Brain microvascular endothelial cell (primary cell): ENCODE data around the gene KIAA1217.

ENCODE experiments used
- DNase-seq: peaks from one replicate; pipeline ENCODE4 v3.0.0-alpha.2; 2020
- H3K27ac ChIP-seq: fragments of 250-450 bp; sonication (Bioruptor Pico); 2 replicates; pipeline ENCODE4 v1.5.1; 2020; ENCODE audit warnings: mild to moderate bottlenecking, moderate library complexity
- H3K27me3 ChIP-seq: fragments of 250-450 bp; sonication (Bioruptor Pico); replicated peaks from 2 replicates; pipeline ENCODE4 v1.5.1; 2020; ENCODE audit warnings: mild to moderate bottlenecking
- H3K36me3 ChIP-seq: fragments of 250-450 bp; sonication (Bioruptor Pico); replicated peaks from 2 replicates; pipeline ENCODE4 v1.5.1; 2020; ENCODE audit warnings: mild to moderate bottlenecking
- H3K4me3 ChIP-seq: 2 replicates; pipeline ENCODE4 v1.5.1; 2011; ENCODE audit warnings: low read depth, mild to moderate bottlenecking, control low read depth, low read length, moderate library complexity
- in situ Hi-C: cut with HindIII; loops from 2 replicates; pipeline ENCODE4 v1.10.0; 2017; ENCODE audit warnings: low sequenced_read_pairs, low pct_ligation_motif_present
- TF ChIP-seq, protein P1 (sequence below): IDR thresholded peaks from 2 replicates; pipeline ENCODE4 v1.5.1; 2011; ENCODE audit warnings: low read depth, mild to moderate bottlenecking, moderate library complexity, low read length, control low read depth, inconsistent platforms; ENCODE audit errors: missing control alignments

KIAA1217 gene

DNA sequence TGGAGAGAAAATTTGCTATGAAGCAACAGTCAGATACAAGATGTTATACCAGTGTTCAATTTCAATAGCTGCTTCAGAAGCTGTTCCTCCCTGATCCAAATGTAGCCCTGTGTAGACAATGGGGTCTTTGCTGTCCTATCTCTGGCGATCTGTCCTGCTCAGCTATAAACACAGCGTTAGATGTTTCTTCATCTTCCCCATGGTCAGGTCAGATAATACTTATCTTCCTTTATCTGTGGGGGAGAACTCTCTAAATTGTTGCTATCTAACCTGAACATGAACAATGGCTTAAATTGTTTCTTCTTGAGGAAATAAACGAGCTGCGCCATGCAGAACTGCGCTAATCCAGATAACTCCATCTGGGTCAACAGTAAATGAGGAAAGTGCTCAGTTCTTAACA, 15.6 kb upstream of the KIAA1217 start:
- in situ Hi-C loops, result no loop called here
- Histone ChIP-seq H3K4me3 (no peak overlapping the region), H3K36me3 (no peaks in the 10 kb centered on the region), H3K27me3 (no peaks in the 10 kb centered on the region), H3K27ac (no peak overlapping the region)
- TF ChIP-seq, protein P1, sequence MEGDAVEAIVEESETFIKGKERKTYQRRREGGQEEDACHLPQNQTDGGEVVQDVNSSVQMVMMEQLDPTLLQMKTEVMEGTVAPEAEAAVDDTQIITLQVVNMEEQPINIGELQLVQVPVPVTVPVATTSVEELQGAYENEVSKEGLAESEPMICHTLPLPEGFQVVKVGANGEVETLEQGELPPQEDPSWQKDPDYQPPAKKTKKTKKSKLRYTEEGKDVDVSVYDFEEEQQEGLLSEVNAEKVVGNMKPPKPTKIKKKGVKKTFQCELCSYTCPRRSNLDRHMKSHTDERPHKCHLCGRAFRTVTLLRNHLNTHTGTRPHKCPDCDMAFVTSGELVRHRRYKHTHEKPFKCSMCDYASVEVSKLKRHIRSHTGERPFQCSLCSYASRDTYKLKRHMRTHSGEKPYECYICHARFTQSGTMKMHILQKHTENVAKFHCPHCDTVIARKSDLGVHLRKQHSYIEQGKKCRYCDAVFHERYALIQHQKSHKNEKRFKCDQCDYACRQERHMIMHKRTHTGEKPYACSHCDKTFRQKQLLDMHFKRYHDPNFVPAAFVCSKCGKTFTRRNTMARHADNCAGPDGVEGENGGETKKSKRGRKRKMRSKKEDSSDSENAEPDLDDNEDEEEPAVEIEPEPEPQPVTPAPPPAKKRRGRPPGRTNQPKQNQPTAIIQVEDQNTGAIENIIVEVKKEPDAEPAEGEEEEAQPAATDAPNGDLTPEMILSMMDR, result no peak
- DNase-seq, result no peak

DNA sequence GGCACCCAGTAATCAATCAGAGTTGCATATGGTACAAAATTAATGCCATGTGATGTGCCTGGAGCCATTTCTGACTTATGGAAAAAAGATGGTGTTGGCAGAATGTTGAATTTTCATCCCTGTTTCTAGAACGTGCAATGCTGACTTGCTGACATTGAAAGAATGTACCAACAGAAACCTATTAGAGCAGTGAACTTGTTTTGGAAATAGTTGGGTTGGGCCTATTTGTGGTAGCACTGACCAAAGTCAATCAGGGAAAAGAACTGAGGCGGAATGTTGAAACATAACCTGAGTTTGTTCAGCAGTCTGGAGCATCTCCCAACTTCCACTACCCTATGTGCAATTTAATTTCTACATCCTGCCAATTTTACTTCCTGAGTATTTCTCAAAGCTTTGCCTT, 11.7 kb upstream of the KIAA1217 start:
- in situ Hi-C loops, result no loop called here
- H3K4me3 ChIP-seq, result no peak overlapping the region
- TF ChIP-seq, protein P1, result no peak
- H3K36me3 ChIP-seq, result no peaks in the 10 kb centered on the region
- DNase-seq, result no peak
- H3K27ac ChIP-seq, result no peak overlapping the region
- no peaks in the 10 kb centered on the region for H3K27me3 ChIP-seq

DNA sequence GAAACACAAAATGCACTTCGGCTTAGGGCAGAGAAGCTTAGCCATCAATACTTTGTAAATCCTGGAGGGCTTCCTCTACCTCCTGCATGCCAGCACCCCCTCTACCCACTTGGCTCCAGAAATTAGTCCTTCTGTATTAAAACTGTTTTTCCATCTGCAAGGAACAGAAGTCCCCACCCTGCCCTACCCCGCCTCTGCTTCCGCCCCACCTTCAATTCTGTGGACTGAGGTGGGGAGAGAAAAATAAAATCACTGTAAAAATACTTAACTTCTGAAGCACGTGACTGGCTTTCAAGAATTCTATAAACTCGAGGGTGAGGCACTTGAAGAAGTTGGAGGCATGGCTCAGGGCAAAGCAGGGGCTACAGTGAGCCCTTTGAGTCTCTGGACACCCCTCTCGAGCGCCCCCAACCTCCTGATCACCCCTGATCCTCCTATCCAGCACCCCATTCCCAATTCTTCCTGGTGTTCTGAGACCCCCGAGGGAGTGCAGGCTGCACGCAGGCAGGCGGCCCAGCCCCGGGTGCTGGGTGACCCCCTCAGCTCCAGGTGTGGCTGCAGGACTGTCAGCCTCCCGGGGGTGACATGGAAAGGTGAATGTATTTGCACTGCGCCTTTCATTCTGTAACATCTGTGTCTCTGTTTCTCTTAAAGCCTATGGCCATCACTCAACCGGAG, 7.3 kb upstream of the KIAA1217 start:
- TF ChIP-seq, protein P1, result no peak

GRCh38 chr10:24202181-24202570, 6.8 kb upstream of the KIAA1217 start:
- Histone ChIP-seq H3K4me3 (no peak overlapping the region), H3K36me3 (no peaks in the 10 kb centered on the region), H3K27ac (no peak overlapping the region), H3K27me3 (no peaks in the 10 kb centered on the region)
- TF ChIP-seq, protein P1, result no peak
- in situ Hi-C loops, result no loop called here
- DNase-seq, result no peak

More for the DNA sequence above, 7.3 kb upstream of the KIAA1217 start:
- no peak for DNase-seq
- H3K27me3 ChIP-seq, result no peaks in the 10 kb centered on the region
- H3K4me3 ChIP-seq, result no peak overlapping the region
- no peaks in the 10 kb centered on the region for H3K36me3 ChIP-seq
- H3K27ac ChIP-seq, result no peak overlapping the region
- in situ Hi-C loops, result no loop called here

- in situ Hi-C loops, result no loop called here
- TF ChIP-seq, protein P1, result no peak
- no peak for DNase-seq
Measured at GRCh38 chr10:24205821-24206220, 3.1 kb upstream of the KIAA1217 start.

DNA sequence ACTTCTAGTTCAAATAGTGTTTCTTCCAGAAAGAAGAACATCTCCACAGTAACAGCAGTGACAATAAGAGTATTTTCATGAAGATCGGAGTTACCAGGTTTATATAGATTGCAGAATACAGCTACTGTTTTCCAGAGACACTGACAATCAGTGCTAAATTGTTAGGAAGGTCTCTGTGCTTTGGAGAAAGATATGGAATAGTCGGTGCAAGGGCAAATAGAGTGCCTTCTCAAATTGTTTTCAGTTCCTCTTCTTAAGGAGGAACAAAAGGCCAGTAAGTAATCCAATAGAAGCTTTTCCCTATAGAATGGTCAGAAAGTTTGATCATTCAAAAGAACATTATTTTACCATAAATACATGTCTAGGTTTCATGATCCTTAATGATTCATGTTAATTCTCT, 2.6 kb upstream of the KIAA1217 start:
- H3K4me3 ChIP-seq, result no peak overlapping the region
- H3K27ac ChIP-seq, result no peak overlapping the region
- TF ChIP-seq, protein P1, result no peak
- no peaks in the 10 kb centered on the region for H3K27me3 ChIP-seq
- no peak for DNase-seq
- in situ Hi-C loops, result no loop called here
- H3K36me3 ChIP-seq, result no peaks in the 10 kb centered on the region

More at GRCh38 chr10:24205821-24206220, 3.1 kb upstream of the KIAA1217 start:
- H3K4me3 ChIP-seq, result no peak overlapping the region
- H3K27ac ChIP-seq, result no peak overlapping the region
- no peaks in the 10 kb centered on the region for H3K27me3 ChIP-seq
- H3K36me3 ChIP-seq, result no peaks in the 10 kb centered on the region
